ENCODE data around the gene PLA2G6. TPM values are rescaled to one million over a fixed set of nuclear protein-coding genes. Genes with fewer than 3 reads are reported as not detected.

PLA2G6 gene, protein sequence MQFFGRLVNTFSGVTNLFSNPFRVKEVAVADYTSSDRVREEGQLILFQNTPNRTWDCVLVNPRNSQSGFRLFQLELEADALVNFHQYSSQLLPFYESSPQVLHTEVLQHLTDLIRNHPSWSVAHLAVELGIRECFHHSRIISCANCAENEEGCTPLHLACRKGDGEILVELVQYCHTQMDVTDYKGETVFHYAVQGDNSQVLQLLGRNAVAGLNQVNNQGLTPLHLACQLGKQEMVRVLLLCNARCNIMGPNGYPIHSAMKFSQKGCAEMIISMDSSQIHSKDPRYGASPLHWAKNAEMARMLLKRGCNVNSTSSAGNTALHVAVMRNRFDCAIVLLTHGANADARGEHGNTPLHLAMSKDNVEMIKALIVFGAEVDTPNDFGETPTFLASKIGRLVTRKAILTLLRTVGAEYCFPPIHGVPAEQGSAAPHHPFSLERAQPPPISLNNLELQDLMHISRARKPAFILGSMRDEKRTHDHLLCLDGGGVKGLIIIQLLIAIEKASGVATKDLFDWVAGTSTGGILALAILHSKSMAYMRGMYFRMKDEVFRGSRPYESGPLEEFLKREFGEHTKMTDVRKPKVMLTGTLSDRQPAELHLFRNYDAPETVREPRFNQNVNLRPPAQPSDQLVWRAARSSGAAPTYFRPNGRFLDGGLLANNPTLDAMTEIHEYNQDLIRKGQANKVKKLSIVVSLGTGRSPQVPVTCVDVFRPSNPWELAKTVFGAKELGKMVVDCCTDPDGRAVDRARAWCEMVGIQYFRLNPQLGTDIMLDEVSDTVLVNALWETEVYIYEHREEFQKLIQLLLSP
- 52.4 TPM for total RNA-seq
- long read RNA-seq, partial matches to known transcripts, result 9 of 26 reads
- long read RNA-seq, other reads (novel, unspliced or antisense), result 16 of 26 reads

DNA sequence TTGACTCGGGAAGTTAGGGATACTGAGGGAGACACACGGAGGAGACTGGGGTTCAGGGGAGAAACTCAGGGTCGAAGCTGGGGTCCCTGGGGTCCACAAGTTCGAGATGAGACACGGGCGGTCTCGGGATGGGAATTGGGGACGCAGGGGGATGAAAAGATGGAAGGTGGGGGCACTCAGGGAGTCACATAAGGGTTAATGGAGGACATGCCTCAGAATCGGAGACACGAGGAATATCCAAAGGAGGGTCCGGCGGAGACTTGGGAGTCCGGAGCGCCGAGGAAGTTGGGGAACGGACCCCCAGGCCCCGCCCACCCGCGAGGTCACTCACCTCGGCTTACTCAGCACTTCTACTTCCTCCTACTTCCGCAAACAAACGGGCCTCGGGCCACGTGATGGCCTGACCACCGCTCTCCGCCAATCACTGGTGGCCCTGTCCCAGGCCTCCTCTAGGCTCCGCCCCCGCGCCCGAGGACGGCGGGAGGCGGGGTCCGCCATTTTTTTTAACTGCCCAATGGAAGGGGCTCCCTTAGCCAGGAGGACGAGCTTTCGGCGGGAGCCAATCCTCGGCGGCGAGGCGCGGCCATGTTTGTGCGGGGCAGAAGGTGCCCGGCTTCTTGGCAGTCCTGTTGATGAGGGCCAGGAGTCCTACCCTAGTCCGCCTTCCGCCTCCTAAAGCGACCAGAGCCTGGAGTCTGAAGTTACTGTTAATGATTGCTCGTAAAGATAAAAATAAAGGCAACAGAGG is at the start of gene PLA2G6:
PLA2G6 (minus strand) TSS at position 378 of the 748 bp plus-strand sequence. CDS start 12,404 bp downstream, outside the sequence.
- H3K4me1 ChIP-seq, result peaks cover 39% of the 10 kb centered on the region
- intact Hi-C loops (cut with DNase I), result no loop called here
- H3K9me3 ChIP-seq, result no peaks in the 10 kb centered on the region
- ATAC-seq (peak; percentile 97), DNase-seq (peak; percentile 99)
- H3K27me3 ChIP-seq, result no peaks in the 10 kb centered on the region
- peak within 1 kb of the TSS; percentile 93 for H3K27ac ChIP-seq
- no peaks in the 10 kb centered on the region for H3K36me3 ChIP-seq
- H3K4me3 ChIP-seq, result peak within 1 kb of the TSS; percentile 70
- TF ChIP-seq, protein P1, sequence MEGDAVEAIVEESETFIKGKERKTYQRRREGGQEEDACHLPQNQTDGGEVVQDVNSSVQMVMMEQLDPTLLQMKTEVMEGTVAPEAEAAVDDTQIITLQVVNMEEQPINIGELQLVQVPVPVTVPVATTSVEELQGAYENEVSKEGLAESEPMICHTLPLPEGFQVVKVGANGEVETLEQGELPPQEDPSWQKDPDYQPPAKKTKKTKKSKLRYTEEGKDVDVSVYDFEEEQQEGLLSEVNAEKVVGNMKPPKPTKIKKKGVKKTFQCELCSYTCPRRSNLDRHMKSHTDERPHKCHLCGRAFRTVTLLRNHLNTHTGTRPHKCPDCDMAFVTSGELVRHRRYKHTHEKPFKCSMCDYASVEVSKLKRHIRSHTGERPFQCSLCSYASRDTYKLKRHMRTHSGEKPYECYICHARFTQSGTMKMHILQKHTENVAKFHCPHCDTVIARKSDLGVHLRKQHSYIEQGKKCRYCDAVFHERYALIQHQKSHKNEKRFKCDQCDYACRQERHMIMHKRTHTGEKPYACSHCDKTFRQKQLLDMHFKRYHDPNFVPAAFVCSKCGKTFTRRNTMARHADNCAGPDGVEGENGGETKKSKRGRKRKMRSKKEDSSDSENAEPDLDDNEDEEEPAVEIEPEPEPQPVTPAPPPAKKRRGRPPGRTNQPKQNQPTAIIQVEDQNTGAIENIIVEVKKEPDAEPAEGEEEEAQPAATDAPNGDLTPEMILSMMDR (IDR thresholded peaks at IDR 0.05), result no peak

DNA sequence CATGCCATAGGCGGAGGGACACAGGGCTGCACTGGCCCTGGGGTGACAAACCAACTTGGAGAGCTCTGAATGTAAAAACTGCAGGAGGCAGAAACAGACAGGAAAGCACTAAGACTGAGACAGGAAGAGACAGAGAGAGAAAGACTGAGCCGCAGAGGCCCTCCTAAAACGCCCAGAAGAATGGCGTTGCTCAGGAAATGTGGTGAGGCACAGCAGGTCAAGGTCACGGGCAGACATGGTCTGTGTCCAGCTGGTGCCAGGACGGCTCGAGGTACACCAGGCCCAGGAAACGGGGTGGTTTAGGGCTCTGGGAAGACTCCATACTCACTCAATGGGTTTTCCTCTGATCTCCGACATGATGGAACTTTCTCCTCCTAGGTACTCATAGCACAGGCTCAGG is 49.3 kb upstream of the PLA2G6 start:
- Histone ChIP-seq H3K27ac (peak overlapping the region; percentile 59), H3K9me3 (no peaks in the 10 kb centered on the region), H3K36me3 (peaks cover 62% of the 10 kb centered on the region), H3K4me1 (peaks cover 22% of the 10 kb centered on the region), H3K27me3 (no peaks in the 10 kb centered on the region), H3K4me3 (no peak overlapping the region)
- no peak for DNase-seq
- TF ChIP-seq, protein P1 (IDR thresholded peaks at IDR 0.05), result no peak
- intact Hi-C loops (cut with DNase I), result no loop called here
- ATAC-seq, result no peak

DNA sequence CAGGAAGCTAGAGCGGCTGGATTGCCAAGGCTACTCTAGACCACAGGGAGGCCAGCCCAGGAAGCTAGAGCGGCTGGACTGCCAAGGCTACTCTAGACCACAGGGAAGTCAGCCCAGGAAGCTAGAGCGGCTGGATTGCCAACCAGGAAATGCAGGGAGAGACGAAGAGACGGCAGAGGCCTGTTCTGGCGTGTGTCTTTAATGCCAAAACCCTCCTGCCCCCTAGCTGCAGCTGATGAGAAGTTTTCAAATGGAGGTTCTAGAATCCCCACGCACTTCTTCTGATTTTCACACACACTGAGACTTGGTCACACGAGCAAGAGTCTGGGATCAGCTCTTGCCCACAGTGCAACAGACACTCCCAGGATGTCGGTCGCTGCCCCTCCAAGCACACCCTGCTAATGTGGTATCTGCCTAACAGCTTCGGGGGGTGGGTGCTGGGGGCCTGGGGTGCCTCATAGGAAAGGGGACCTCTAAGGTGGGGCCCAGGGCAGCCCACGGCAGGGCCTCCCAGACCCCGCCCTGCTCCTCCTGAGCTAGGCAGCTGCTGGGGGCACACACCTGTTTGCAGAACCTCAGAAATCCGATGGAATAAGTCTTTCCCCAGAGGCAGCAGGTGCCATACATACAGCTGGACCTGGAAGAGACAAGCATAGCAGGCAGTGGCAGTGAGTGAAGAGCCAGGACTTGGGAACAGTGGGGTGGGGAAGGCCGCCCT is 48.6 kb upstream of the PLA2G6 start:
- no peaks in the 10 kb centered on the region for H3K27me3 ChIP-seq
- peaks cover 62% of the 10 kb centered on the region for H3K36me3 ChIP-seq
- TF ChIP-seq, protein P1 (IDR thresholded peaks at IDR 0.05), result peak; percentile 51
- no peaks in the 10 kb centered on the region for H3K9me3 ChIP-seq
- ATAC-seq, result peak; percentile 76
- H3K4me3 ChIP-seq, result no peak overlapping the region
- intact Hi-C loops (cut with DNase I), result no loop called here
- peak overlapping the region; percentile 59 for H3K27ac ChIP-seq
- no peak for DNase-seq
- peaks cover 22% of the 10 kb centered on the region for H3K4me1 ChIP-seq

DNA sequence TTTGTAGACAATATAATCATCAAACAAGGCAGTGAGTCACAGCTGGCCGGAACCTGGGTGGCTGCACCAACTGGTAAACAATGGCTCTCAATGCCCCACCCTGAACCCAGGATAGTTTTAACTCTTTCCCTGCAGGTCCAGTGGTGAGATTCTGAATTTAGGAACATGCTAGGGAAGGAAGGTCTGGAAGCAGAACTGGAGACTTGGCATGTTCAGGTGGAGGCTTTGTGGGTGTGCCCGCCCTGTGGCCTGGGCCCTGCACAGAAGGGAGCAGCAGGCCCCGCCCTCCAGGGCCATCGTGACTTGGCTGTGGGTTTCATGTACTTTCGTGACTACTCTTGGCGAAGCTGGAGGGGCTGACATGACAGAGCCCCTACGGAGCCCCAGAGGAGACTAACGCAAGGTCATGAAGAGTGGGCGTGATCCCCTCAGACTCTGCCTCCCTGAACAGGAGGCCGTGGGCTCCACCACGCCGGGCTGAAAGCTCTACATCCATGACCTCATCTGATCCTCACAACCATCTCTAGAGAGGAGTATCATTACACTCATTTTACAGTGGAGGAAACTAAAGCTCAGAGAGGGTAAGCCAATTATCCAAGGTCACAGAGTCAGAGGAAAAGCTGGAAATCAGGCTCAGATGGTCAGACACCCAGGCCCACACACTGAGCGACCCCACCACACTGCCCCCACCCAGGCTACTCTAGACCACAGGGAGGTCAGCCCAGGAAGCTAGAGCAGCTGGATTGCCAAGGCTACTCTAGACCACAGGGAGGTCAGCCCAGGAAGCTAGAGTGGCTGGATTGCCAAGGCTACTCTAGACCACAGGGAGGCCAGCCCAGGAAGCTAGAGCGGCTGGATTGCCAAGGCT is 47.5 kb upstream of the PLA2G6 start:
- H3K4me1 ChIP-seq, result peaks cover 22% of the 10 kb centered on the region

More for the DNA sequence above, 47.5 kb upstream of the PLA2G6 start:
- DNase-seq (no peak), ATAC-seq (peak; percentile 44)
- peaks cover 62% of the 10 kb centered on the region for H3K36me3 ChIP-seq
- no peak overlapping the region for H3K4me3 ChIP-seq
- intact Hi-C loops (cut with DNase I), result no loop called here
- no peaks in the 10 kb centered on the region for H3K27me3 ChIP-seq
- H3K9me3 ChIP-seq, result no peaks in the 10 kb centered on the region
- H3K27ac ChIP-seq, result peak overlapping the region; percentile 85
- TF ChIP-seq, protein P1 (IDR thresholded peaks at IDR 0.05), result no peak

All from upper lobe of right lung (tissue), 1 donor.